ENCODE data around the gene RTKN2.
"Not testable (repeated sequence)": the region's sequence is repeated elsewhere in the genome, so short reads cannot be mapped to it uniquely, and the experiment has no call there.

The RTKN2 gene

DNA sequence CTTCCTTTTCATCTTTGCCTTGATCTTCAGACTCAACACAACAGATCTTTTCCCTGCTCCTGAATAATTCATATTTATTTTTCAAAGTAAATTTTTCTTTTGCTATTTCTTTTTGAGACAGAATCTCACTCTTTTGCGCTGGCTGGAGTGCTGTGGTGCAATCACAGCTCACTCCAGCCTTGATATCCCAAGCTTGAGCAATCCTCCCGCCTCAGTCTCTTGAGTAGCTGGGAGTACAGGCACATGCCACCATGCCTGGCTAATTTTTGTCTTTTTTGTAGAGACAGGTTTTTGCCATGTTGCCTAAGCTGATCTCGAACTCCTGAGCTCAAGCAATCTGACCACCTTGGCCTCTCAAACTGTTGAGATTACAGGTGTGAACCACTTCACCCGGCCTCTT is 9.2 kb downstream of the RTKN2 start:
- DNase-seq (ENCODE audit: low read depth in 2 of 3, low spot score in 1 of 3), result no peak

DNA sequence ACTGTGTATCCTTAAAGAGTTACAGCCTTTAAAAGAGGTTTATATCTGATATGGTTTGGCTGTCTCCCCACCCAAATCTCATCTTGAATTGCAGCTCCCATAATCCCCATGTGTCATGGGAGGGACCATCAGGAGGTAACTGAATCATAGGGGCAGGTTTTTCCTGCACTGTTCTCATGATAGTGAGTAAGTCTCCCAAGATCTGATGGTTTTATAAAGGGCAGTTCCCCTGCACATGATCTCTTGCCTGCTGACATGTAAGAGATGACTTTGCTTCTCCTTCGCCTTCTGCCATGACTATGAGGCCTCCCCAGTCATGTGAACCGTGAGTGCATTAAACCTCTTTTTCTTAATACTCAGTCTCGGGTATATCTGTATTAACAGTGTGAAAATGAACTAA is 9.7 kb downstream of the RTKN2 start:
- DNase-seq (ENCODE audit: low read depth in 2 of 3, low spot score in 1 of 3), result no peak

DNA sequence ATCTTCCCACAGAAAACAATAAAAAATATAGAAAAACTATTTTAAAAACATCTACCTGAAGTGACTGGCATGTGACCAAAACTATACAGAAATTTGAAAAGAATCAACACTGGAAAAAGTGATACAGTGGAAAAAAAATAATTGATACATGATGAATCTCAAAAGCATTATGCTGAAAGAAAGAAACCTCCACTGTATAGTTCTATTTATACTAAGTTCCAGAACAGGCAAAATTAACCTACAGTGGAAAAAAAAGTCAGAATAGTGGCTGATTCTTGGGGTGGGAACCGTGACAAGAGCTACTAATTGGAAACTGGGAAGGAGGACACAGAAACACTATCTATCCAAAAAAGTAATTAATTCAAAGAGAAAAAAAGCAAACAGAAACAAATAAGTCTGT is 14.9 kb downstream of the RTKN2 start:
- no peak for DNase-seq (ENCODE audit: low read depth in 2 of 3, low spot score in 1 of 3)

DNA sequence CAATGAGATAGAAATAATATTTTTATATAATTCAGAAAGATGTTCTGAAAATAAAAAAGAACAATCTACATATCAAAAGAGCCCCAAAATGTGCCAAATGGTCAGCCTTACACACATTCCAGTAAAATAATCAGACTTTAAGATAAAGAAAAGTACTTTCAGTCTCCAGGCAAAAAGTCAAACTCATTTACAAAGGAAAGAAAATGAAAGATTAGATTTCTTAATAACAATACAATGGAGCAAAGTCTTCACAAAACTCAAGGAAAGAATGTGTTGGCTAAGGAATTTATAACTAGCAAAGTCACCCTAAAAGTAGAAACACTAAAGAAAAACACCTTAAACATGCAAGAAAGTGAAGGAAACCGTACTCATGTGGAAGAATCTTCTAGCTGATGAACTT is 16.6 kb downstream of the RTKN2 start:
- no peak for DNase-seq (ENCODE audit: low read depth in 2 of 3, low spot score in 1 of 3)

DNA sequence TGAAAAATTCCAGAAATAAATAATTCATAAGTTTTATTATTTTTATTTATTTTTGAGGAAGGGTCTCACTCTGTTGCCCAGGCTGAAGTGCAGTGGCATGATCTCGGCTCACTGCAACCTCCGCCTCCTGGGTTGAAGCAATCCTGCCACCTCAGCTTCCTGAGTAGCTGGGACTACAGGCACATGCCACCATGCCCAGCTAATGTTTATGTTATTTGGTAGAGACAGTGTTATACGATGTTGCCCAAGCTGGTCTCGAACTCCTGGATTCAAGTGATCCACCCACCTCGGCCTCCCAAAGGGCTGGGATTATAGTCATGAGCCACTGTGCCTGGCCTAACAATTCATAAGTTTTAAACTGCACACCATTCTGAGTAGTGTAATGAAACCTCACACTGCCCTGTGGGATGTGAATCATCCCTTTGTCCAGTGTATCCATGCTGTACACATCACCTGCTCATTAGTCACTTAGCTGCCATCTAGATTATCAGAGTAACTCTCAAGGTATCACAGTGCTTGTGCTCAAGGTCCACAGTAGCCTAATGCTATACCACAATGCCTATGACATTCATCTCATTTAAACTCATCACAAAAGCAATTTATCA is 17.9 kb downstream of the RTKN2 start:
- DNase-seq (ENCODE audit: low read depth in 2 of 3, low spot score in 1 of 3), result no peak

DNA sequence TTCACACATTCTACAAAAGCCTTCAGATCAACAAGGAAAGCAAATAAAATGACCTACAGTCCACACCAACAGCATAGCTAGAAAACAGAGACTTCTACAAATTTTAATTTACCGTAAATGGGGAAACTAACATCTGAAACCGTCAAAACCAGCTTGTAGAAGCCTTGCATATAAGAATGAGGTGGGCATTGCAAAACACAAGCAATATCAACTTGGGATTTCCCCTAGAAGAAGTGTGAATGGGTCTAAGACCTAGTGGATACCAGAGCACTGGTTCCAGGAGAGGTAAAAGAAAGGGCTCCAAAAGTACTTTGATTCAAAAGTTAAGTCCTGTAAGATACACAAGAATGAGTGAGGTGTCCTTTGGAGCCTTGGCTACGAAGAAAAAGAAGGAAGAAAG is 18.7 kb downstream of the RTKN2 start:
- no peak for DNase-seq (ENCODE audit: low read depth in 2 of 3, low spot score in 1 of 3)

DNA sequence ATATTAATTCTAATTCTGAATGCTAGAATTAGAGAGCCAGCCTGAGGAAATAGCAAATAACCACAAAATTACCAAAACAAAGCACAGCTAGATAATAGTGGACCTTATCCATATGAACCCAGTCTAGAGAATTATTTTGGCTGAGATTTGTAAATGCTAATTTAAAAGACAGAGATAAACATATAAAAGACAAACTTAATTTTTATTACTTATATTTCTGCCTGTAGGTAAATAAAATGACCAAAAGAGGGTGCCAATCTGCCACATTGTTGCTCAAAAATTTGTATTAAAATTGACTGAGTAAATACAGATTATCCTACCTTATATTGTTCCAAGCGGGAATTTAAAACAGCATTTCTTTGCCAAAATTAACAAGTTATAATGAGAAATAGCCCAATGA is 20.2 kb downstream of the RTKN2 start:
- no peak for DNase-seq (ENCODE audit: low read depth in 2 of 3, low spot score in 1 of 3)

DNA sequence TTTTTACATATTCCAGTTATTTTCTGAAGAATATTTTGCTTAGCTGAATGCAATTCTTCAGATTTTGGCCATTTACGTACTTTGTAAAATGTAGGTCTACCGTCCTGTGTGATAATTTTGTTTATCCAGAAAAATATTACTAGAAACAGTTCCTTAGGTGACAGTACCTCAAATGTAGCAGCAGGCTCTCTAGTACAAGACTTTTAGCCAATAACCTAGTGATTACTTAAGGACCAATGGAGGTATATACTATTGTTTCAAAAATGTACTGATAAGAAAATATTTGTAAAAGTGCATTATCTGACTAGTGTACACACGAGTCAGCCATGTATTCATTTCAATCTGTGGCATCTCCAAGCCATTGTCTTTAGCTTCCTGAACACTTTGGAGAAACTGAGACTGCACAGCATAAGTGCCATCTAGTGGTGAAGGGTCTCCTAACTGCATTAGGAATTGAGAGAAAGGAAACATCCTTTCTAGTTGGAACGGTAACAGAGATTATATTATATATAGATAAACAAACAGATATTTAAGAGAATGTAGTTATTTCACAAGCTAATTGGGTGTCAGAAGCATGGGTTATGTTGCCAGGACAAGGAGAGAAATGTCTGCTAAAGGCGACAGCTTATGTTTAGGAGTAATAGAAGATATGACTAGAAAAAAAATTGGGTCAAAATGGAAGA is 23.7 kb downstream of the RTKN2 start:
- peak in 1 of 3 donors; percentile 69 for DNase-seq (ENCODE audit: low read depth in 2 of 3, low spot score in 1 of 3)

DNA sequence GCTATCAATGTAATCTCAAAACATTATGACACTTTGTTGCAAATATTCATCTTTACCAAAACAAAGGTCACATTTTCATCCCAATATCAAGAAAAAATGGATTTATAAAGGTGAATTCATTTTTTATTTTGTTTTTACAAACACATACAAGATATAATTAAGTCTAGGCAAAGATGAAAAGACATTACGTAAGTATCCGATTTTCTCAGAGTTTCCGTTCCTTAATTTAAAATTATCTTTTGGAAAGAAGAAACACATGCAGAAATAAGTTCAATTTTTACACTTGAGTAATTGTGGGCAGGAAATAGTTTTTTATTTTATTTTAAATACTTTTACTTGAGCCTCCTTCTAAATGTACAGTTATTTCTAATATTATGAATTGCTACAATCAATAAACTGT is 24.6 kb downstream of the RTKN2 start:
- DNase-seq (ENCODE audit: low read depth in 2 of 3, low spot score in 1 of 3), result no peak

DNA sequence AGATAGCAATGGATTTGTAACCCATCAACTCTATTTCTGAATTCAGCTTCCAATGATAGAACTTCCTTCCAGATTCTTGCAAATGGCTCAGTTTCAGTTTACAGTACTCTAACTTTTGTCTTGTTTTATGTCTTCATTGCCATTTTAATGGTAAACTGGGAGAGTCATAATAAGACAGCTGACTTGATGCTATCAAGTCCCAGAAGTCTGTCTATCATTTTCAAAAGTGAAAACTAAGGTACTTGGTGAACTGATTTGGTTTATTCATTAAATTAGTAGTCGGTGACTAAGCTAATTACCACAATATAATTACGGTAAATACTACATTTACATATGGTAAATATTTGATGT is 25.0 kb downstream of the RTKN2 start:
- no peak for DNase-seq (ENCODE audit: low read depth in 2 of 3, low spot score in 1 of 3)

DNA sequence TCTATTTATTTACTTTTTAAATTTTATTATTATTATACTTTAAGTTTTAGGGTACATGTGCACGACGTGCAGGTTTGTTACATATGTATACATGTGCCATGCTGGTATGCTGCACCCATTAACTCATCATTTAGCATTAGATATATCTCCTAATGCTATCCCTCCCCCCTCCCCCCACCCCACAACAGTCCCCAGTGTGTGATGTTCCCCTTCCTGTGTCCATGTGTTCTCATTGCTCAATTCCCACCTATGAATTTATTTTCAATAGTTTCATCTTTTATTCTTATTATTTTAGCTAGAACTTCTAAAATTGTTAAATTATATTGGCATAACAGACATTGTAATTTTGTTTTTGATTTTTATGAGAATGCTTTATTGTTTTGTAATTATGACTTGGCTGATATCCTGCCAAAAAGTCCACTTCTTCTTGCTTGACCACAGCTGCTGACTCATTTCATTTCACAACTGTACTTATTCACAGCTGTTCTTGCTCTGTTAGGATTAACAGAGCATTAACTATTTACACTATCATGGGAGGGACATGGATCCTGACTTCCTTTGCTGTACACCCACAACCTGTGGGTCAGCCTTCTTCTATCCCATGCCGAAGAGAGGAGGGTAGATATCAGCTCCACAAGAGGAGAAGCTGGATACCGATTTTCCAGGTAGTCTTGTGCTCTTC is 25.5 kb downstream of the RTKN2 start:
- not testable (repeated sequence) for DNase-seq (ENCODE audit: low read depth in 2 of 3, low spot score in 1 of 3)

DNA sequence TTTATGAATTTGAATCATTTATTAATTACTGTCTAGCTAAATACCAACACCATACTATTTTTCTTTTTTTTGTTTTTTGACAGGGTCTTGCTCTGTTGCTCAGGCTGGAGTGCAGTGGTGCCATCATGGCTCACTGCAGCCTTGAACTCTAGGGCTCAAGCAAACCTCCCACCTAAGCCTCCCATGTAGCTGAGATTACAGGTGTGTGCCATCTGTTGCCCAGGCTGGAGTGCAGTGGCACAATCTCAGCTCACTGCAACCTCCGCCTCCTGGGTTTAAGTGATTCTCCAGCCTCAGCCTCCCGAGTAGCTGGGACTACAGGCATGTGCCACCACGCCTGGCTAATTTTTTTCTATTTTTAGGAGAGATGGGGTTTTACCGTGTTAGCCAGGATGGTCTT is 27.1 kb downstream of the RTKN2 start:
- DNase-seq (ENCODE audit: low read depth in 2 of 3, low spot score in 1 of 3), result not testable (repeated sequence)

DNA sequence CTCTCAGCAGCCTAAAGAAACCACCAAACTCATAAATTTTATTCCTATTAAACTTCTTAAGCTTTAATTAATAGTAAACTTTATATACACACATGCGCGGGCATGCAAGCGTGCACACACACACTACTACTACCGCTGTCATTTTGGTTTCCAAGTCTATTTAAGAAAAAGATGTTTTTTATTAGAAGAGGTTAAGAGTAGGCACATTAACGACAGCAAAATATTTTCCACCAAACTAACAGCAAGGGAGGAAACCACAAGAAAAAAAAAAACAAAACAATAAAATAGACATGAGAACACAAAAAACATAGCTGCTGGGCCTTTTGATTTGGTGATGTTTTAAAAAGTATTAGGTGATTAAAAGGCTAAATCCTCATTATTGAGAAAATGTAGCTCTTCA is 28.6 kb downstream of the RTKN2 start:
- no peak for DNase-seq (ENCODE audit: low read depth in 2 of 3, low spot score in 1 of 3)

DNA sequence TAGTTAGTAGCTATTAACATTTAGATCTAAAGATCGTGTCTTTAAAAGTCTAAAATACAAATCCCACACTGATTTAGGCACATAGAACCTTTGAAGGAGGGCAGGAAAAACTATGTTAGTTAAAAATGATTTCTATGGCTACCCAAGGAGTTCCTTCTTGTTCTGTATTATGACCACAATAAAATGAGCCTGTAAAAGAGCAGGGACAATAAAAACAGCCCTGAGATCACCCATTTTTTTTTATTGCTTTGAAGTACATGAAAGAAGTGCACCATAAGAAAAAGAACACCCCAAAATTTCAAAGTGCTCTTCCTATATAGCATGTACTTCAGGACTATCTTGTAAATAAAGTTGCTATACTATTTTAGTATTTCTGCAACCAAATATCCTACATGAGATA is 29.8 kb downstream of the RTKN2 start:
- no peak for DNase-seq (ENCODE audit: low read depth in 2 of 3, low spot score in 1 of 3)

DNA sequence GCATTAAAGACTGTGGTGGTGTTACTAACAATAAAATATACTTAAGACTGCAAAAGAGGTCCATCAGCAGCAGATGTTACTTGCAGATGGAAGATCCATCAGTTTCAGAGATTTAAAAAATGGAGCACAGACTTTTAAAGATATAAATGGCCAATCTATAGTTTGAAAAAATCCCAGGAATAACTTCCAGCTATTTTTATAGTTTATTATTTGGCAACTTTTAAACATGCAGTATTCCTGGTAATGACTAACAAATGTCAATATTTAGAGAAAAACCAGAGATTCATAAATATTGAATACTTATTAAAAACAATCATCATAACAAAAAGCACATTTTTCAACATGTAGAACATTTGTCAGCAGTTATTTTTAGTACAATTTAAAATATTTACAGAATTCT is 30.7 kb downstream of the RTKN2 start:
- no peak for DNase-seq (ENCODE audit: low read depth in 2 of 3, low spot score in 1 of 3)

DNA sequence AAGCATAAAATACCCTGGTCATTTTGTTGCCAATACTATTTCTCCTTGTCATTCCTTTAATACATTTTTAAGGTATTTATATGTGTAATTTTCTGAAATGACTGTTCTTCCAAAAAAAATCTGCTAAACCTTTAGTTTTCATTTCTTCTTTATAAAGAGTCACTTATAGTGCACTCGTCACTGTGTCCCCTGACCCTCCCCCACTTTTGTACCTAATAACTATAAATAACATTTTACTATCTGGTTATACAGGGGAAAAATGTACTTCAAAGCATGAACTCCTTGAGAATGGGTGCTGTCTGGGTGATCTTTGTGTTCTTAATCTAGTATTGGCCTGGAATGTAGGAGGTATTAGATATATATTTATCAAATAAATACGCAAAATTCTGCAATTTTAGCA is 31.1 kb downstream of the RTKN2 start:
- DNase-seq (ENCODE audit: low read depth in 2 of 3, low spot score in 1 of 3), result no peak

DNA sequence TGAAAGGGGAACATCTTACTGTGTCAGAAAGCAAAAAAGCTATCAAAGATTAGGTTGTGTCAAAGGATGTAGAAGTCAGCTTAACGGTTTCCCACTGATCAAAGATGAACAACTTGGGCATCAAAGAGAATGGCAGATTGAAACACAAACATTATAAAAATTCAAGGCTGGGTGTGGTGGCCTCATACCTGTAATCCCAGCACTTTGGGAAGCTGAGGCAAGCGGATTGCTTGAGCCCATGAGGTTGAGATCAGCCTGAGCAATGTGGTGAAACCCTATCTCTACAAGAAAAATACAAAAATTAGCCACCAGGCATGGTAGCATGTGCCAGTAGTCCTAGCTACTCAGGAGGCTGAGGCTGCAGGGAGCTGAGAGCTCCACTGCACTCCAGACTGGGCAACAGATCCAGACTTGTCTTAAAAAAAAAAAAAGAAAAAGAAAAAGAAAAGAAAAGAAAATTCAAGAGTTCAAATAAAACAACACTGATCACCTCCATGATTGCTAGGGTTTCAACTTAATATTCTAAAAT is 34.5 kb downstream of the RTKN2 start:
- no peak for DNase-seq (ENCODE audit: low read depth in 2 of 3, low spot score in 1 of 3)

DNA sequence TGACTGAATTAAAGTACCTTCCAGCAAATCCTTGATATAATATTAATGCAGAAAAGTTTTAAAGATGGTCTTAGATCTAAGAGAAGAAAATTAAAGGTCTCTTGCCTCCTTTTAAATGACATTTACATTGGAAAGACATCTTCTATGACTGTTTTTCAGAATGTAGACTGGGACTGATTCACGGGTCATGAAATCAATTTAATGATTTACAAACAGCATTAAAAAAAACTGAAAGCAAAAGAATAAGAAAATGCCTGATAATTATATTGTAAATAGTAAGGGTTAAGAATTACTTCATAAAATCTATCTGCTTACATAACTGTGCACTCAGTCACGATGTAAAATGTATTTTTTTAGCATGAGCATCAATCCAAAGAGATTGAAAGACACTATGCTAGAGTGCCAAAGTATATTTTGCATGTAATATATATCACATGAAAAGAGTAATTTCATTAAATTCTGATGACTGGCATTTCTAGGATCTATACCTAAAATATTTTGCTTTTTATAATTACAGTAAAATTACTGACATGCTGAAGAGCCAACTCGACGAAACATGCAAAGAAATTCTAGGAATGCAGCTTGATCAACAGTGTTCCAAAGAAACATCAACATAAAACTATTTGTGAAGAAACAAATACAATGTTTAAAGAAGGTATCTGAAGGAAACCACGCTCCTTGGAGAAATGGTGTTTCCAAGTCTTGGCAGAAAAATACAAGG is 35.1 kb downstream of the RTKN2 start:
- DNase-seq (ENCODE audit: low read depth in 2 of 3, low spot score in 1 of 3), result no peak

DNA sequence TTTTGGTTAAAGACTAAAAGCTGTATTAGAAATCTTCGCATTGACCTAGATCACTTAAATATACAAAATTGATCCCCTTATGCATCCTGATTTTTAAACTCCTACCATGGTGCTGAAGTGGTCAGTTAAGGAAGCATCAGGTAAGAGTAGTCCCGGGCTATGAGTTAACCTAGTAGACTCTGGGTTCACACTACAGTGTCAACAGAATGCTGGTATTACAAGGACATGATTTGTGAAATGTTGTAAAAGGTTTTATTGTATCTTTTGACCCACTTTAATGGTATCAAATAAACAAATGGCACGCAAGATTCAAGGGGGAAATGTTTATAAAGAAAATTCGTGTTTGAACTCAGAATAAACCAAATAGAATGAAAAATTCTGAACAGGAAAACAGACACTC is 36.8 kb downstream of the RTKN2 start:
- DNase-seq (ENCODE audit: low read depth in 2 of 3, low spot score in 1 of 3), result no peak

DNA sequence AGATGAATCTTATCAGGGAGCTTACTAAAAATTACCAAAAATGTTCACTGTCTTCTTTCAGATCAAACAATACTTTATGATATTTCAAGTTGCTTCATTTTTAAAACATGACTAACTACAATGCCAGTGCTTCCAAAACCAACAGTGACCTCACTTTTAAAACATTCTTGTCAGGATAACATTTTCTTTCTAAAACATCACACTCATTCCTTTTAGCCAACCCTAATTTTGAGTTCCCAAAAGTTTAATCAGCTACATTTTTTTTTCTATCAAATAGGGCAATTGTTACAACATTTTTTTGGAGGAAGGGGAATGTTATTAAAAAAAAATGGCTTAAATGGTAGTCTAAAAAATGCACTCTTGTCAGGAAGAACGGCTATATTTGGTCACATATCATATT is 37.3 kb downstream of the RTKN2 start:
- DNase-seq (ENCODE audit: low read depth in 2 of 3, low spot score in 1 of 3), result no peak

DNA sequence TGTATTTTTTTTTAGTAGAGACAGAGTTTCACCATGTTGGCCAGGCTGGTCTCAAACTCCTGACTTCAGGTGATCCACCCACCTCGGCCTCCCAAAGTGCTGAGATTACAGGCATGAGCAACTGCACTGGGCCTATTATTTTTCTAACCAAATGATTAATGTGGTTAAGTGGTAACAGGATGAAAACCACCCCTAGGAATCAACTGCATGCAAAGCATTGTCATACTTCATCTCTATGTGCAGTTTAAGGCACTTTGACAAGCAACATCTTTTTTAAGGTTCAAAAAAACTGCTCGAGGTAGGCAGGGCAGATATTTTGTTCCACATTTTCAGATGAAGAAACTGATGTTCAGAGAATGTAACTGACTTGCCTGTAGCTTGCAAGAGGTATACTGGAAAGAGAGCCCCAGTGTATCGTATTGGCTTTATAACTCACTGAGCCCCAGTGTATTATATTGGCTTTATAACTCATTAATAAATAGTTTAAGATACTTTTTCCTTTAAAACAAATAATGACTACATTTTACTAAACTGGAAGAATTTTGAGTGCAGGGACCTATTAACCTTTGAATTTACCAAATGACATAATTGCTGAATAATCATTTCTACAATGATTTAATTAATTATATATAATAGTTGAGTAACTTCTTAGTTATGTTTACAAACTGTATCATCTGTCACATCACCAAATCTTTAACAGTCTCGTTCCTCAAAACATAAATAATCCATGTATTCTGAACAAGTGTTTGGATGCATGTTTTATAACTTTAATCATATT is 38.1 kb downstream of the RTKN2 start:
- DNase-seq (ENCODE audit: low read depth in 2 of 3, low spot score in 1 of 3), result no peak

Measured in stimulated activated CD4-positive, alpha-beta T cell treated with anti-CD3 and anti-CD28 coated beads, Interleukin-12 subunit alpha, Interleukin-12 subunit beta, amount 100 ng/mL, for 48 hours (primary cell).